ENCODE measurements around the gene EAF1. TPM values are rescaled to one million over a fixed set of nuclear protein-coding genes. Genes with fewer than 3 reads are reported as not detected.

EAF1 gene
- total RNA-seq, 2 donors from 2014 or later, result 29.9 to 33.4 TPM

- peak overlapping the region; percentile 99 for H3K27ac Mint-ChIP-seq
- H3K36me3 Mint-ChIP-seq (ENCODE audit: insufficient read depth in 2 of 2), result peaks cover 14 to 22% of the 10 kb centered on the region in 2 donors
- DNase-seq, result no peak
- H3K27me3 Mint-ChIP-seq (ENCODE audit: low read depth), result no peaks in the 10 kb centered on the region
- peak overlapping the region; percentile 99 for H3K4me3 Mint-ChIP-seq
- ATAC-seq (replicated peaks in 1 of 2), result no peak
- H3K4me1 Mint-ChIP-seq (ENCODE audit: low read depth), result peaks cover 54% of the 10 kb centered on the region
- H3K9me3 Mint-ChIP-seq, result no peaks in the 10 kb centered on the region
Observed at GRCh38 chr3:15426579-15427118, 749 bp upstream of the EAF1 start.

GRCh38 chr3:15427981-15428380, 583 bp downstream of the EAF1 start:
- peak overlapping the region; percentile 99 for H3K27ac Mint-ChIP-seq
- H3K9me3 Mint-ChIP-seq, result no peaks in the 10 kb centered on the region
- H3K4me3 Mint-ChIP-seq, result peak overlapping the region; percentile 99
- ATAC-seq (replicated peaks in 1 of 2) (no peak), DNase-seq (no peak)
- peaks cover 59% of the 10 kb centered on the region for H3K4me1 Mint-ChIP-seq (ENCODE audit: low read depth)
- peaks cover 14 to 22% of the 10 kb centered on the region in 2 donors for H3K36me3 Mint-ChIP-seq (ENCODE audit: insufficient read depth in 2 of 2)
- H3K27me3 Mint-ChIP-seq (ENCODE audit: low read depth), result no peaks in the 10 kb centered on the region

- Mint-ChIP-seq H3K4me3 (peak overlapping the region; percentile 99), H3K27ac (peak overlapping the region; percentile 99), H3K4me1 (ENCODE audit: low read depth) (peaks cover 59% of the 10 kb centered on the region), H3K27me3 (ENCODE audit: low read depth) (no peaks in the 10 kb centered on the region), H3K36me3 (ENCODE audit: insufficient read depth in 2 of 2) (peaks cover 14 to 24% of the 10 kb centered on the region in 2 donors), H3K9me3 (no peaks in the 10 kb centered on the region)
- DNase-seq (peak; percentile 16 to 36), ATAC-seq (replicated peaks in 1 of 2) (peak; percentile 55 to 69)
Observed at GRCh38 chr3:15428539-15428938, 1.1 kb downstream of the EAF1 start.

GRCh38 chr3:15429080-15429479, 1.7 kb downstream of the EAF1 start:
- Mint-ChIP-seq H3K4me1 (ENCODE audit: low read depth) (peaks cover 59% of the 10 kb centered on the region), H3K4me3 (peak overlapping the region; percentile 99), H3K36me3 (ENCODE audit: insufficient read depth in 2 of 2) (peaks cover 14 to 26% of the 10 kb centered on the region in 2 donors), H3K27ac (peak overlapping the region; percentile 99), H3K9me3 (no peaks in the 10 kb centered on the region), H3K27me3 (ENCODE audit: low read depth) (no peaks in the 10 kb centered on the region)
- DNase-seq (no peak), ATAC-seq (replicated peaks in 1 of 2) (no peak)

GRCh38 chr3:15430624-15431023, 3.2 kb downstream of the EAF1 start:
- no peaks in the 10 kb centered on the region for H3K9me3 Mint-ChIP-seq
- DNase-seq (no peak), ATAC-seq (replicated peaks in 1 of 2) (no peak)
- H3K4me3 Mint-ChIP-seq, result peak overlapping the region in 1 of 2 donors; percentile 18
- peaks cover 50% of the 10 kb centered on the region for H3K4me1 Mint-ChIP-seq (ENCODE audit: low read depth)
- H3K27ac Mint-ChIP-seq, result peak overlapping the region; percentile 71
- no peaks in the 10 kb centered on the region for H3K27me3 Mint-ChIP-seq (ENCODE audit: low read depth)
- peaks cover 12 to 32% of the 10 kb centered on the region in 2 donors for H3K36me3 Mint-ChIP-seq (ENCODE audit: insufficient read depth in 2 of 2)

- H3K4me3 Mint-ChIP-seq, result no peak overlapping the region
- H3K27me3 Mint-ChIP-seq (ENCODE audit: low read depth), result no peaks in the 10 kb centered on the region
- no peaks in the 10 kb centered on the region for H3K9me3 Mint-ChIP-seq
- peak overlapping the region; percentile 71 for H3K27ac Mint-ChIP-seq
- H3K4me1 Mint-ChIP-seq (ENCODE audit: low read depth), result peaks cover 43% of the 10 kb centered on the region
- ATAC-seq (replicated peaks in 1 of 2), result no peak
- H3K36me3 Mint-ChIP-seq (ENCODE audit: insufficient read depth in 2 of 2), result peaks cover 13 to 37% of the 10 kb centered on the region in 2 donors
- DNase-seq, result no peak
Observed at GRCh38 chr3:15431256-15431837, 3.9 kb downstream of the EAF1 start.

GRCh38 chr3:15433531-15433930, 6.1 kb downstream of the EAF1 start:
- peaks cover 5 to 27% of the 10 kb centered on the region in 2 donors for H3K36me3 Mint-ChIP-seq (ENCODE audit: insufficient read depth in 2 of 2)

GRCh38 chr3:15434756-15435155, 7.4 kb downstream of the EAF1 start:
- H3K27me3 Mint-ChIP-seq (ENCODE audit: low read depth), result no peaks in the 10 kb centered on the region
- H3K27ac Mint-ChIP-seq, result no peak overlapping the region
- DNase-seq (no peak), ATAC-seq (replicated peaks in 1 of 2) (no peak)
- H3K9me3 Mint-ChIP-seq, result no peaks in the 10 kb centered on the region
- peaks cover 5 to 35% of the 10 kb centered on the region in 2 donors for H3K36me3 Mint-ChIP-seq (ENCODE audit: insufficient read depth in 2 of 2)
- H3K4me1 Mint-ChIP-seq (ENCODE audit: low read depth), result peaks cover 26% of the 10 kb centered on the region
- H3K4me3 Mint-ChIP-seq, result no peak overlapping the region

More at GRCh38 chr3:15433531-15433930, 6.1 kb downstream of the EAF1 start:
- Mint-ChIP-seq H3K27me3 (ENCODE audit: low read depth) (no peaks in the 10 kb centered on the region), H3K4me1 (ENCODE audit: low read depth) (peaks cover 33% of the 10 kb centered on the region), H3K9me3 (no peaks in the 10 kb centered on the region), H3K4me3 (no peak overlapping the region), H3K27ac (no peak overlapping the region)
- no peak for ATAC-seq (replicated peaks in 1 of 2)
- DNase-seq, result no peak

- H3K4me1 Mint-ChIP-seq (ENCODE audit: low read depth), result peaks cover 22% of the 10 kb centered on the region
- no peaks in the 10 kb centered on the region for H3K9me3 Mint-ChIP-seq
- H3K4me3 Mint-ChIP-seq, result no peak overlapping the region
- H3K27me3 Mint-ChIP-seq (ENCODE audit: low read depth), result no peaks in the 10 kb centered on the region
- H3K27ac Mint-ChIP-seq, result peak overlapping the region; percentile 33
- DNase-seq, result no peak
- peaks cover 4 to 46% of the 10 kb centered on the region in 2 donors for H3K36me3 Mint-ChIP-seq (ENCODE audit: insufficient read depth in 2 of 2)
- ATAC-seq (replicated peaks in 1 of 2), result no peak
Observed at GRCh38 chr3:15436246-15436645, 8.8 kb downstream of the EAF1 start.

- no peak for ATAC-seq (replicated peaks in 1 of 2)
- no peaks in the 10 kb centered on the region for H3K27me3 Mint-ChIP-seq (ENCODE audit: low read depth)
- H3K36me3 Mint-ChIP-seq (ENCODE audit: insufficient read depth in 2 of 2), result peaks cover 5 to 44% of the 10 kb centered on the region in 2 donors
- H3K4me3 Mint-ChIP-seq, result no peak overlapping the region
- peaks cover 15% of the 10 kb centered on the region for H3K4me1 Mint-ChIP-seq (ENCODE audit: low read depth)
- peak overlapping the region; percentile 30 for H3K27ac Mint-ChIP-seq
- no peak for DNase-seq
- no peaks in the 10 kb centered on the region for H3K9me3 Mint-ChIP-seq
Observed at GRCh38 chr3:15438983-15439382, 11.6 kb downstream of the EAF1 start.

GRCh38 chr3:15439476-15439875, 12.1 kb downstream of the EAF1 start:
- H3K27ac Mint-ChIP-seq, result no peak overlapping the region
- H3K36me3 Mint-ChIP-seq (ENCODE audit: insufficient read depth in 2 of 2), result peaks cover 5 to 41% of the 10 kb centered on the region in 2 donors
- H3K9me3 Mint-ChIP-seq, result no peaks in the 10 kb centered on the region

GRCh38 chr3:15440891-15441290, 13.5 kb downstream of the EAF1 start:
- ATAC-seq (replicated peaks in 1 of 2) (no peak), DNase-seq (no peak)
- no peaks in the 10 kb centered on the region for H3K9me3 Mint-ChIP-seq
- H3K27ac Mint-ChIP-seq, result peak overlapping the region; percentile 10
- peaks cover 5 to 34% of the 10 kb centered on the region in 2 donors for H3K36me3 Mint-ChIP-seq (ENCODE audit: insufficient read depth in 2 of 2)
- H3K27me3 Mint-ChIP-seq (ENCODE audit: low read depth), result no peaks in the 10 kb centered on the region
- peaks cover 15% of the 10 kb centered on the region for H3K4me1 Mint-ChIP-seq (ENCODE audit: low read depth)
- H3K4me3 Mint-ChIP-seq, result no peak overlapping the region

More at GRCh38 chr3:15439476-15439875, 12.1 kb downstream of the EAF1 start:
- Mint-ChIP-seq H3K4me3 (no peak overlapping the region), H3K27me3 (ENCODE audit: low read depth) (no peaks in the 10 kb centered on the region), H3K4me1 (ENCODE audit: low read depth) (peaks cover 15% of the 10 kb centered on the region)
- no peak for DNase-seq
- ATAC-seq (replicated peaks in 1 of 2), result no peak

GRCh38 chr3:15443826-15444524, 16.6 kb downstream of the EAF1 start:
- H3K36me3 Mint-ChIP-seq (ENCODE audit: insufficient read depth in 2 of 2), result peaks cover 3 to 21% of the 10 kb centered on the region in 2 donors

More at GRCh38 chr3:15443826-15444524, 16.6 kb downstream of the EAF1 start:
- peaks cover 14% of the 10 kb centered on the region for H3K4me1 Mint-ChIP-seq (ENCODE audit: low read depth)
- DNase-seq (no peak), ATAC-seq (replicated peaks in 1 of 2) (no peak)
- no peaks in the 10 kb centered on the region for H3K27me3 Mint-ChIP-seq (ENCODE audit: low read depth)
- no peak overlapping the region for H3K4me3 Mint-ChIP-seq
- no peaks in the 10 kb centered on the region for H3K9me3 Mint-ChIP-seq
- peak overlapping the region; percentile 21 for H3K27ac Mint-ChIP-seq
